B cell (primary cell): ENCODE data around the gene COBL. TPM values are rescaled to one million over a fixed set of nuclear protein-coding genes. Genes with fewer than 3 reads are reported as not detected.

ENCODE experiments used
- ATAC-seq: fragments of 200-7000 bp; cut with Tn5 transposase; one replicate; pipeline ENCODE4 v1.10.0; 2021; ENCODE audit warnings: low read depth, mild to moderate bottlenecking, moderate number of reproducible peaks, moderate library complexity
- CTCF ChIA-PET: fragments of 350-600 bp; sonication (Branson Sonifier 250); formaldehyde crosslinking; loops from one replicate; lab custom pipeline; 2021; ENCODE audit warnings: antibody characterized with exemption, inconsistent platforms; lab: Charles Lee
- POLR2A ChIA-PET: fragments of 350-600 bp; sonication (Branson Sonifier 250); formaldehyde crosslinking; loops from one replicate; lab custom pipeline; 2021; ENCODE audit warnings: antibody characterized with exemption; lab: Charles Lee
- DNase-seq: peaks from one replicate; pipeline ENCODE4 v3.0.0; 2013
- H2AFZ ChIP-seq: 2 replicates; pipeline ENCODE4 v1.6.1; 2012; ENCODE audit warnings: mild to moderate bottlenecking, low read depth, low read length; ENCODE audit not compliant: insufficient read depth, poor library complexity, severe bottlenecking
- H3K27ac ChIP-seq, 2 donors: 1 replicate in 1 of 2; 2 replicates in 1 of 2; pipeline ENCODE4 v1.5.1; 2012 to 2013; ENCODE audit warnings: low read length in 2 of 2, mild to moderate bottlenecking in 2 of 2, moderate library complexity in 1 of 2
- H3K27me3 ChIP-seq, 4 experiments: fragments of 200-600 bp in 1 of 4; sonication (generic) in 1 of 4; replicated peaks in 1 of 4; 1 replicate in 2 of 4; 2 replicates in 2 of 4; pipeline versions ENCODE4 v1.6.1 to v1.7.0; 2013 to 2016; ENCODE audit warnings: low read length in 3 of 4, mild to moderate bottlenecking in 2 of 4, mixed read lengths in 1 of 4, moderate library complexity in 1 of 4; ENCODE audit not compliant: insufficient read depth in 4 of 4, control insufficient read depth in 3 of 4; ENCODE audit errors: control extremely low read depth in 1 of 4
- H3K36me3 ChIP-seq, 2 experiments: replicated peaks in 1 of 2; 1 replicate in 1 of 2; 2 replicates in 1 of 2; pipeline versions ENCODE4 v1.6.1 to v1.7.1; 2013; ENCODE audit warnings: low read length in 1 of 2; ENCODE audit not compliant: insufficient read depth in 2 of 2, control insufficient read depth in 1 of 2; ENCODE audit errors: control extremely low read depth in 1 of 2, extremely low read depth in 1 of 2
- H3K4me1 ChIP-seq, 2 donors: fragments of 200-600 bp in 1 of 2; sonication (generic) in 1 of 2; 1 replicate in 1 of 2; 2 replicates in 1 of 2; pipeline versions ENCODE4 v1.5.1 to v1.6.1; 2013 to 2017; ENCODE audit warnings: low read length in 2 of 2; ENCODE audit not compliant: control insufficient read depth in 2 of 2, insufficient read depth in 2 of 2
- H3K4me2 ChIP-seq: replicated peaks from 2 replicates; pipeline ENCODE3; 2012; ENCODE audit warnings: mild to moderate bottlenecking, low read depth, low read length; ENCODE audit not compliant: poor library complexity, severe bottlenecking
- H3K4me3 ChIP-seq, 5 experiments: fragments of 200-600 bp in 1 of 5; sonication (generic) in 1 of 5; 1 replicate in 3 of 5; 2 replicates in 2 of 5; pipeline versions ENCODE4 v1.5.1 to v1.7.0; 2011 to 2016; ENCODE audit warnings: low read length in 4 of 5, mild to moderate bottlenecking in 4 of 5, low read depth in 2 of 5, control low read depth in 1 of 5, moderate library complexity in 1 of 5; ENCODE audit not compliant: insufficient read depth in 1 of 5; ENCODE audit errors: control extremely low read depth in 1 of 5, extremely low read depth in 1 of 5
- H3K79me2 ChIP-seq: fragments of 200-600 bp; sonication (generic); one replicate; pipeline ENCODE4 v1.6.0; 2016; ENCODE audit warnings: low read length; ENCODE audit not compliant: control insufficient read depth, insufficient read depth
- H3K9ac ChIP-seq: fragments of 200-600 bp; sonication (generic); 2 replicates; pipeline ENCODE4 v1.6.1; 2017; ENCODE audit warnings: mild to moderate bottlenecking, low read length, moderate library complexity
- H3K9me3 ChIP-seq, 3 donors: one replicate each; pipeline versions ENCODE4 v1.6.1 to v1.7.1; 2013; ENCODE audit warnings: low read length in 2 of 3; ENCODE audit not compliant: control insufficient read depth in 2 of 3, insufficient read depth in 1 of 3; ENCODE audit errors: control extremely low read depth in 1 of 3
- H4K20me1 ChIP-seq: 2 replicates; pipeline ENCODE4 v1.6.0; 2012; ENCODE audit warnings: mild to moderate bottlenecking, low read length; ENCODE audit not compliant: insufficient read depth, control insufficient read depth, poor library complexity, severe bottlenecking
- H3K27ac Mint-ChIP-seq: one replicate; pipeline ENCODE4 v1.8.0; 2021; ENCODE audit warnings: mixed read lengths
- H3K27me3 Mint-ChIP-seq: one replicate; pipeline ENCODE4 v1.8.0; 2021; ENCODE audit warnings: mixed read lengths
- H3K4me1 Mint-ChIP-seq: one replicate; pipeline ENCODE4 v1.8.0; 2021; ENCODE audit warnings: mixed read lengths
- H3K4me3 Mint-ChIP-seq: one replicate; pipeline ENCODE4 v1.8.0; 2021; ENCODE audit warnings: mixed read lengths
- H3K9me3 Mint-ChIP-seq: one replicate; pipeline ENCODE4 v1.8.0; 2022; ENCODE audit warnings: mixed read lengths; ENCODE audit not compliant: insufficient read depth
- EZH2 ChIP-seq: IDR thresholded peaks from 2 replicates; pipeline ENCODE4 v1.6.1; 2012; ENCODE audit warnings: borderline replicate concordance, low read depth, mild to moderate bottlenecking, moderate library complexity, low read length; ENCODE audit not compliant: insufficient read depth, poor library complexity, severe bottlenecking
- WGBS: methylation state at CpG from one replicate; pipeline ENCODE4 v1.1.5; 2013; ENCODE audit warnings: missing lambda C conversion rate; ENCODE audit not compliant: insufficient coverage; 5-methylcytosine and 5-hydroxymethylcytosine counted together
- intact Hi-C: fragments of 100-400 bp; cut with micrococcal nuclease; formaldehyde crosslinking; loops from one replicate; pipeline ENCODE4 v1.10.0; 2022
- polyA plus RNA-seq: library from polyadenylated mRNA; depleted of rRNA; stranded (reverse); fragments of >200 nt; gene quantifications from 2 replicates; pipeline ENCODE4 v1.2.3, GENCODE V29; 2012
- total RNA-seq, 2 donors: library from RNA; stranded (reverse); fragments of 120-200 nt in 1 of 2; gene quantifications; 1 replicate in 1 of 2; 2 replicates in 1 of 2; pipeline versions ENCODE4 v1.2.3 to v1.2.4, GENCODE V29; 2013 to 2022
- TF ChIP-seq, protein P1 (sequence below): fragments of 200-600 bp; IDR thresholded peaks from one replicate; pipeline ENCODE4 v1.8.0; 2022; ENCODE audit warnings: antibody characterized with exemption, mild to moderate bottlenecking

The COBL gene
- total and polyA plus RNA-seq, 2 donors (not counting 1 experiment from before 2014, with no cell fraction given), result not detected

DNA sequence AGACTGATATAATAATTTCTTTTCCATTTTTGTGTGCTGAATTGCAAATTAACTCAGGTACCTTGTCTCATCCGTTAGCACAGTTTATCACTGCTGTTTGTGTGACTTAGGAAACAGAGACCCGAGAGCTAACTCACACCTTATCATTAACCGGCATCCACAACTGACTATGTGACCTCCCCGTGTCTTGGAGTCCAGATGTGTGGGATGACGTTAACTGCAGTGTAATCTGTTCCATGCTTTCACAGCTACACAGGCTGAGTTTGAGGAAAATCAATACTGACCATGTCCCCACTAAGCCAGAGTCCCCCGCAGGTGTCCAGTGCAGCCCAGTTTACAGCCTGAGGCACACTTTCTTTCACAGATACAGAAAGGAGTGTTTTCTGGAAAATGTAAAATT is 154.7 kb downstream of the COBL start:
- TF ChIP-seq, protein P1, sequence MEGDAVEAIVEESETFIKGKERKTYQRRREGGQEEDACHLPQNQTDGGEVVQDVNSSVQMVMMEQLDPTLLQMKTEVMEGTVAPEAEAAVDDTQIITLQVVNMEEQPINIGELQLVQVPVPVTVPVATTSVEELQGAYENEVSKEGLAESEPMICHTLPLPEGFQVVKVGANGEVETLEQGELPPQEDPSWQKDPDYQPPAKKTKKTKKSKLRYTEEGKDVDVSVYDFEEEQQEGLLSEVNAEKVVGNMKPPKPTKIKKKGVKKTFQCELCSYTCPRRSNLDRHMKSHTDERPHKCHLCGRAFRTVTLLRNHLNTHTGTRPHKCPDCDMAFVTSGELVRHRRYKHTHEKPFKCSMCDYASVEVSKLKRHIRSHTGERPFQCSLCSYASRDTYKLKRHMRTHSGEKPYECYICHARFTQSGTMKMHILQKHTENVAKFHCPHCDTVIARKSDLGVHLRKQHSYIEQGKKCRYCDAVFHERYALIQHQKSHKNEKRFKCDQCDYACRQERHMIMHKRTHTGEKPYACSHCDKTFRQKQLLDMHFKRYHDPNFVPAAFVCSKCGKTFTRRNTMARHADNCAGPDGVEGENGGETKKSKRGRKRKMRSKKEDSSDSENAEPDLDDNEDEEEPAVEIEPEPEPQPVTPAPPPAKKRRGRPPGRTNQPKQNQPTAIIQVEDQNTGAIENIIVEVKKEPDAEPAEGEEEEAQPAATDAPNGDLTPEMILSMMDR, result no peak
- TF ChIP-seq EZH2, result no peak
- no peak overlapping the region for H3K4me3 Mint-ChIP-seq
- H3K9me3 ChIP-seq, result no peaks in the 10 kb centered on the region
- H3K27me3 Mint-ChIP-seq, result peaks cover 10% of the 10 kb centered on the region
- H3K4me3 ChIP-seq, result no peak overlapping the region
- H3K27ac Mint-ChIP-seq, result no peak overlapping the region
- peaks cover 0 to 8% of the 10 kb centered on the region in 2 donors for H3K4me1 ChIP-seq
- no peak for DNase-seq
- WGBS, result 100% methylated on average over 2 of the region's 6 CpGs
- no peaks in the 10 kb centered on the region for H3K79me2 ChIP-seq
- intact Hi-C loops, result loop anchor here (1.0 kb wide), 1 partner anchor 1042 kb away; no protein-coding TSS in a partner anchor
- no peak for ATAC-seq
- no peak overlapping the region for H2AFZ ChIP-seq
- POLR2A ChIA-PET, result no interaction called here
- no peak overlapping the region for H3K9ac ChIP-seq
- H3K4me2 ChIP-seq, result no peak overlapping the region
- H4K20me1 ChIP-seq, result no peaks in the 10 kb centered on the region
- peaks cover 3% of the 10 kb centered on the region for H3K4me1 Mint-ChIP-seq
- H3K27ac ChIP-seq, result no peak overlapping the region
- no peaks in the 10 kb centered on the region for H3K9me3 Mint-ChIP-seq
- no peaks in the 10 kb centered on the region for H3K36me3 ChIP-seq
- CTCF ChIA-PET, result interaction anchor here (0.7 to 6.3 kb wide), 20 partner anchors 8 to 1073 kb away, joined by 3 to 142 read pairs (median 5); partner anchors contain the start of gene ZPBP
- peaks cover 0 to 4% (median 2%) of the 10 kb centered on the region in 4 experiments for H3K27me3 ChIP-seq

DNA sequence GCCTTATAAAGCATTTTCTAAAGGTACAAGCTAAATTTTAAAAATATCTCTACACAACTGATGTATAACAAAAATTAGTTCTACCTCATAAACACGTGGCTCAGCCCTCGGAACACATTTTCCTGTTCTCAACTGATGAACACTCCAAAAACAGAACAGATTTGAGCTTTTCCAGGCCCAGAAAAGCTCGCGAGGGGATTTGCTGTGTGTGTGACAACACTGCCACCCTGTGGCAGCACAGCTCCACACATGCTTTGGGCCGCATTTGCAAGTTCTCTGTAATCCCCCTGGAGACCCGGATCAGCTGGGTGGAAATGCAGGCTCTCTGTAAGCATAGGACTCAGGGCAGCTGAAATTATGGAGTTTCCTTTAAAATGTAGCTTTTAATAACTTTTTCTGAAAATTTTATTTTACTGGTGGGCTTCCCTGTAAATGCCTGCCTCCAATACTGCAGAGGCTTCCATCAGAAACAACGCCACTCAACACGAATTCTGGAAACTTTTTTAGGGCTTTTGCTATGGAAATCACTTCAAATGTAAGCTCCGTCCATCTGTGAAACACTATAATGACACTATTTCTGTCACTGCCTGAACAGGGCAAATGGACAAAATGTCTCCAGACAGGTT is 155.5 kb downstream of the COBL start:
- CTCF ChIA-PET, result interaction anchor here (0.6 to 6.3 kb wide), 36 partner anchors 8 to 1144 kb away, joined by 3 to 142 read pairs (median 4); partner anchors contain the start of gene ZPBP
- 31% methylated on average over 6 of the region's 9 CpGs for WGBS
- H3K4me3 Mint-ChIP-seq, result no peak overlapping the region

More for the DNA sequence above, 155.5 kb downstream of the COBL start:
- ATAC-seq (peak; percentile 41), DNase-seq (peak; percentile 66)
- no peak overlapping the region for H3K27ac Mint-ChIP-seq
- Histone ChIP-seq H3K4me1 (peaks cover 0 to 8% of the 10 kb centered on the region in 2 donors), H2AFZ (peak overlapping the region; percentile 38), H4K20me1 (no peaks in the 10 kb centered on the region), H3K9me3 (no peaks in the 10 kb centered on the region), H3K4me3 (no peak overlapping the region), H3K9ac (no peak overlapping the region), H3K79me2 (no peaks in the 10 kb centered on the region), H3K27ac (no peak overlapping the region), H3K36me3 (no peaks in the 10 kb centered on the region), H3K27me3 (peaks cover 0 to 4% (median 2%) of the 10 kb centered on the region in 4 experiments), H3K4me2 (no peak overlapping the region)
- POLR2A ChIA-PET, result interaction anchor here (0.7 kb wide), 1 partner anchor 1173 kb away, joined by 3 read pairs; no protein-coding TSS in a partner anchor
- no peaks in the 10 kb centered on the region for H3K9me3 Mint-ChIP-seq
- peaks cover 10% of the 10 kb centered on the region for H3K27me3 Mint-ChIP-seq
- no peak for TF ChIP-seq EZH2
- TF ChIP-seq, protein P1, result peak; percentile 94
- intact Hi-C loops, result loop anchor here (1.0 kb wide), 1 partner anchor 1041 kb away; no protein-coding TSS in a partner anchor
- H3K4me1 Mint-ChIP-seq, result peaks cover 6% of the 10 kb centered on the region
